ENCODE measurements around the gene NRP1.

Gene NRP1

GRCh38 chr10:33240931-33241330 is 93.5 kb downstream of the NRP1 start:
- DNase-seq (ENCODE audit: insufficient read length, low spot score) (no peak), FAIRE-seq (no peak)
- no peak for TF ChIP-seq CTCF (IDR thresholded peaks at IDR 0.05; ENCODE audit: insufficient read depth, missing control alignments)

- no peak for TF ChIP-seq CTCF (IDR thresholded peaks at IDR 0.05; ENCODE audit: insufficient read depth, missing control alignments)
- FAIRE-seq = no peak
- DNase-seq (ENCODE audit: insufficient read length, low spot score) = no peak
These were observed 94.2 kb downstream of the NRP1 start for GRCh38 chr10:33240258-33240657.

GRCh38 chr10:33239257-33239656 is 95.2 kb downstream of the NRP1 start:
- DNase-seq (ENCODE audit: insufficient read length, low spot score) (no peak), FAIRE-seq (no peak)
- TF ChIP-seq CTCF (IDR thresholded peaks at IDR 0.05; ENCODE audit: insufficient read depth, missing control alignments) = no peak

- no peak for FAIRE-seq
- TF ChIP-seq CTCF (IDR thresholded peaks at IDR 0.05; ENCODE audit: insufficient read depth, missing control alignments) = no peak
- no peak for DNase-seq (ENCODE audit: insufficient read length, low spot score)
These were observed 95.8 kb downstream of the NRP1 start for GRCh38 chr10:33238643-33239042.

DNA sequence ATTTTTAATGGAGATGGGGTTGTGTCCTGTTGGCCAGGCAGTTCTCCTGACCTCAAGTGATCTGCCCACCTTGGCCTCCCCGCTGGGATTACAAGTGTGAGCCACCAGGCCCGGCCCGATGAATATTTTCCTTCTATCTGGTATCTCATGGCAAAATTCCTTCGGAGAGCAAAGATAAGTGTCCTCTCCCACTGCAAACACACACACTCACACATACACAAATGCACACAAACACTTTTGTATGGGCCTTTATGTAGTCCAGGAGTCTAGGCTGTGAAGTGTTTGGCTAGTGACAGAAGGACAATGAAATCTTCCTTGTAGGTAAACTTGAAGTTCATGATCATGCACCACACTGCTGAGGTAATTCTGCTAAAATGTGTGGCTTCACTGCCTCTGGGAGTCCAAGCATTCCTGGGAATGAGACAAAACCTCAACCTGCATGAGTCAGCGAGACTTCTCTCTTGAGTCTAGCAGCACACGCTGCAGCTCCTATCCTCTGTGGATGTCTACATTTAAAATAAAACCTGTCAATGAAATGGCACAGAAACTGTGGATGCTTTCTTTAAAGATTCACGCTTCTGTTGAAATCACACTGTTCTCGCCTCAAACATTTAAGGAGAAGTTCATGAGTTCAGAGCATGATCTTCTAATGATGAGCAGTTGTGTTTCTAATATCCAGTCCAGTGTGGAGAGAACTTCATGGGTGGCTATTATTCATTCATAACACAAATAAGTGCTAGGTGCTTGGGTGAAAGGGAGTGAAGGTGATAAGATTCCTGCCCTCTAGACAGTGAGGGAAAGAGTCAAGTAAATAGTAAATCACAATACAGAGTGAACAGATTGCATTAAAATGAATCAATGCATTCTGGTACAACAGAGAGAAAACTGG is 96.5 kb downstream of the NRP1 start:
- DNase-seq (ENCODE audit: insufficient read length, low spot score) (no peak), FAIRE-seq (no peak)
- no peak for TF ChIP-seq CTCF (IDR thresholded peaks at IDR 0.05; ENCODE audit: insufficient read depth, missing control alignments)

- TF ChIP-seq CTCF (IDR thresholded peaks at IDR 0.05; ENCODE audit: insufficient read depth, missing control alignments) = no peak
- no peak for DNase-seq (ENCODE audit: insufficient read length, low spot score)
- no peak for FAIRE-seq
These were observed 97.6 kb downstream of the NRP1 start for GRCh38 chr10:33236916-33237315.

- TF ChIP-seq CTCF (IDR thresholded peaks at IDR 0.05; ENCODE audit: insufficient read depth, missing control alignments) = no peak
- DNase-seq (ENCODE audit: insufficient read length, low spot score) = no peak
- no peak for FAIRE-seq
These were observed 98.5 kb downstream of the NRP1 start for GRCh38 chr10:33235951-33236350.
